GM19438 (cell line): ENCODE results near the gene ZNF512.

Source experiments
- ATAC-seq: cut with Tn5 transposase; IDR thresholded peaks from one replicate; pipeline ENCODE4 v1.9.1; 2021; ENCODE audit warnings: low read depth; ENCODE audit not compliant: unreplicated experiment

Gene ZNF512

DNA sequence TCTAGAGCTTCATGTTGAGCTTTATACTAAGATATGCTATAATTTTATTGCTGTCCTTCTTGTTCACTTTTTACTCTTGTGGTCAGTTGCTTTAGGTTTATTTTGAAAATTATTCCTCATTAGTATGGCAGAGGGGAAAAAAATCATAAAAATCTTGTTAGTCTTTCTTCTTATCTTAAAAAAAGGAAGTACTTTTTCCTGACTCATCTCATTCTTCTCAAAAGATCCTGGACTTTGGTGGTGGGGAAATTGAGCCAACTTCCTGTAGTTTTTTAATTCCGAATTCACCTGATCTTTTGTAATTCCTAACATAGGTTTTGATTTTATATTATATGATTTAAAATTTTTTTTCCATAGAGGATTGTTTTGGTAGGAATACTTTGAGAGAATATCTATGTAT, 84.6 kb downstream of the ZNF512 start:
- no peak for ATAC-seq

DNA sequence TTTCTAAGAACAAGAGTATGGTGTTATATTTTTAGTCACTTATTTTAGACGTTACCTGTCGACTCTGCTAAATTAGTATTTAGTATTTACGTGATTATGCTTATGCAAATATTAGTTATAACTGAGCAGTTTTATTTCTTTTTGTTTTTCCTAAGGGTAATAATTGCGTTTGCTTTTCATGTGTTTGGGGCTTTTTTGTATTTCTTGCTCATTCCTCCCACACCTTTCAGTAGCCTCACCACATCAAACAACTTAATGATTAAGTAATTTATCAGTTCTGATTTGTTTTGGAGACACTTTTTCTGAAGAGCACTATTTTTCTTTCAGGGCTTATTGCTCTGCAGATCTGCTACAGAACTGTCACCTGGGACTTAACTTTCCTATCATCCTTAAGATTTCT, 88.4 kb downstream of the ZNF512 start:
- ATAC-seq: no peak
